GM23338 (cell line): Measurements from ENCODE around the gene TMEM132D. TPM values are rescaled to one million over a fixed set of nuclear protein-coding genes. Genes with fewer than 3 reads are reported as not detected.

Experiments used
- ATAC-seq: fragments of 200-7000 bp; cut with Tn5 transposase; 3 replicates; pipeline ENCODE4 v1.9.1; 2020
- DNase-seq: peaks from one replicate; pipeline ENCODE4 v3.0.0-alpha.2; 2015; ENCODE audit warnings: low spot score
- H2AFZ ChIP-seq: fragments of 200-600 bp; sonication (generic); 2 replicates; pipeline ENCODE4 v1.8.0; 2016; ENCODE audit warnings: antibody characterized with exemption, mild to moderate bottlenecking, moderate library complexity
- H3F3A ChIP-seq: fragments of 200-600 bp; sonication (generic); replicated peaks from 2 replicates; pipeline ENCODE4 v1.8.0; 2017; ENCODE audit warnings: antibody characterized with exemption, mixed run types, low read depth
- H3K27ac ChIP-seq: fragments of 200-600 bp; sonication (generic); 2 replicates; pipeline ENCODE4 v1.6.1; 2016; ENCODE audit warnings: low read depth
- H3K27me3 ChIP-seq: fragments of 200-600 bp; sonication (generic); 2 replicates; pipeline ENCODE4 v1.8.0; 2016; ENCODE audit warnings: mild to moderate bottlenecking, mixed run types, moderate library complexity; ENCODE audit not compliant: insufficient read depth
- H3K36me3 ChIP-seq: fragments of 200-600 bp; sonication (generic); 2 replicates; pipeline ENCODE4 v1.8.0; 2016; ENCODE audit warnings: mild to moderate bottlenecking; ENCODE audit not compliant: insufficient read depth
- H3K4me1 ChIP-seq: fragments of 200-600 bp; sonication (generic); 2 replicates; pipeline ENCODE4 v1.8.0; 2016; ENCODE audit warnings: mild to moderate bottlenecking, moderate library complexity; ENCODE audit not compliant: insufficient read depth
- H3K4me2 ChIP-seq: fragments of 200-600 bp; sonication (generic); 2 replicates; pipeline ENCODE4 v1.7.1; 2017; ENCODE audit warnings: mixed run types
- H3K4me3 ChIP-seq: fragments of 200-600 bp; sonication (generic); 2 replicates; pipeline ENCODE4 v1.6.1; 2016; ENCODE audit warnings: mixed run types
- H3K79me2 ChIP-seq: fragments of 200-600 bp; sonication (generic); replicated peaks from 2 replicates; pipeline ENCODE4 v1.8.0; 2017; ENCODE audit warnings: mild to moderate bottlenecking; ENCODE audit not compliant: insufficient read depth
- H3K9me2 ChIP-seq: fragments of 200-600 bp; sonication (generic); 2 replicates; pipeline ENCODE4 v1.8.0; 2017; ENCODE audit not compliant: insufficient read depth
- H4K20me1 ChIP-seq: fragments of 200-600 bp; sonication (generic); replicated peaks from 2 replicates; pipeline ENCODE4 v1.8.0; 2017; ENCODE audit warnings: mild to moderate bottlenecking; ENCODE audit not compliant: insufficient read depth
- H3K27ac Mint-ChIP-seq: 2 replicates; pipeline ENCODE4 v1.8.0; 2020; ENCODE audit warnings: inconsistent platforms, mild to moderate bottlenecking, moderate library complexity, mixed read lengths
- H3K27me3 Mint-ChIP-seq: 3 replicates; pipeline ENCODE4 v1.8.0; 2022; ENCODE audit warnings: low read depth, mild to moderate bottlenecking, moderate library complexity, mixed read lengths, inconsistent platforms; ENCODE audit not compliant: insufficient read depth, poor library complexity
- H3K36me3 Mint-ChIP-seq: 3 replicates; pipeline ENCODE4 v1.8.0; 2021; ENCODE audit warnings: low read depth, mild to moderate bottlenecking, inconsistent platforms, moderate library complexity, mixed read lengths
- H3K4me1 Mint-ChIP-seq: 3 replicates; pipeline ENCODE4 v1.8.0; 2020; ENCODE audit warnings: mild to moderate bottlenecking, inconsistent platforms, mixed read lengths
- H3K4me3 Mint-ChIP-seq: 3 replicates; pipeline ENCODE4 v1.8.0; 2021; ENCODE audit warnings: moderate library complexity, mild to moderate bottlenecking, inconsistent platforms, mixed read lengths
- H3K9me3 Mint-ChIP-seq: 3 replicates; pipeline ENCODE4 v1.8.0; 2020; ENCODE audit warnings: moderate library complexity, mild to moderate bottlenecking, inconsistent platforms, mixed read lengths
- EZH2phosphoT487 ChIP-seq: fragments of 200-600 bp; sonication (generic); IDR thresholded peaks from one replicate; pipeline ENCODE4 v1.8.1; 2018; ENCODE audit warnings: antibody characterized with exemption; ENCODE audit not compliant: unreplicated experiment
- NANOG ChIP-seq: IDR thresholded peaks from 2 replicates; pipeline ENCODE4 v1.6.1; 2016; ENCODE audit warnings: antibody characterized with exemption, borderline replicate concordance
- POLR2AphosphoS5 ChIP-seq: IDR thresholded peaks from 2 replicates; pipeline ENCODE4 v1.6.1; 2016; ENCODE audit warnings: antibody characterized with exemption, low read depth
- REST ChIP-seq: IDR thresholded peaks from one replicate; pipeline ENCODE4 v1.6.1; 2018; ENCODE audit warnings: antibody characterized with exemption; ENCODE audit not compliant: unreplicated experiment
- ZNF114 ChIP-seq: fragments of 250-450 bp; sonication (Bioruptor Pico); IDR thresholded peaks from 2 replicates; pipeline ENCODE4 v1.5.0; 2020; ENCODE audit warnings: mild to moderate bottlenecking, moderate library complexity
- ZNF331 ChIP-seq: fragments of 250-450 bp; sonication (Bioruptor Pico); IDR thresholded peaks from 2 replicates; pipeline ENCODE4 v1.5.0; 2020; ENCODE audit warnings: low read depth, mild to moderate bottlenecking, moderate library complexity
- ZNF462 ChIP-seq: fragments of 250-450 bp; sonication (Bioruptor Pico); IDR thresholded peaks from 2 replicates; pipeline ENCODE4 v1.5.0; 2020; ENCODE audit warnings: mild to moderate bottlenecking, moderate library complexity
- polyA plus RNA-seq: library from polyadenylated mRNA; unstranded; fragments of >200 nt; fragmentation: Nextera tagmentation; extraction: Ambion mirVana; gene quantifications from 2 replicates; pipeline ENCODE4 v1.2.1, GENCODE V29; 2016
- total RNA-seq: library from RNA; depleted of rRNA; stranded (reverse); fragments of >200 nt; shearing (Covaris generic); gene quantifications from 2 replicates; pipeline ENCODE4 v1.2.3, GENCODE V29; 2014

The TMEM132D gene
- total and polyA plus RNA-seq, 2 experiments from 2014 or later = 0.44 to 5.3 TPM

- Histone ChIP-seq H3K27me3 (no peaks in the 10 kb centered on the region), H3K9me2 (no peaks in the 10 kb centered on the region), H3F3A (no peaks in the 10 kb centered on the region), H3K4me1 (peaks cover 6% of the 10 kb centered on the region), H4K20me1 (no peaks in the 10 kb centered on the region), H3K4me2 (no peak overlapping the region), H3K4me3 (no peak overlapping the region), H3K79me2 (no peaks in the 10 kb centered on the region), H3K36me3 (0 out of 2 replicates have a peak, but pooled peaks cover 3% of the 10 kb centered on the region), H2AFZ (no peak overlapping the region), H3K27ac (no peak overlapping the region)
- DNase-seq (no peak), ATAC-seq (no peak)
- TF ChIP-seq EZH2phosphoT487 (no peak), ZNF331 (CRISPR knock-in tag) (no peak), ZNF462 (CRISPR knock-in tag) (no peak), REST (no peak), NANOG (no peak), POLR2AphosphoS5 (no peak), ZNF114 (CRISPR knock-in tag) (no peak)
- no peaks in the 10 kb centered on the region for H3K4me1 Mint-ChIP-seq
- peaks cover 1% of the 10 kb centered on the region for H3K27me3 Mint-ChIP-seq
- peaks cover 96% of the 10 kb centered on the region for H3K9me3 Mint-ChIP-seq
- H3K36me3 Mint-ChIP-seq = peaks cover 52% of the 10 kb centered on the region
- no peak overlapping the region for H3K4me3 Mint-ChIP-seq
- no peak overlapping the region for H3K27ac Mint-ChIP-seq
Observed at GRCh38 chr12:129641926-129642325, 261.9 kb downstream of the TMEM132D start.
